HCT116 (cell line): Measurements from ENCODE around the gene FAM20C. TPM values are rescaled to one million over a fixed set of nuclear protein-coding genes. Genes with fewer than 3 reads are reported as not detected.

ENCODE experiments used
- ATAC-seq: fragments of 200-7000 bp; cut with Tn5 transposase; 2 replicates; pipeline ENCODE4 v1.9.1; 2020; ENCODE audit warnings: mild to moderate bottlenecking, moderate library complexity
- BruUV-seq: library from RNA; stranded (reverse); fragments of 400-500 nt; replicated peaks from 2 replicates; lab custom pipeline; 2021; lab: Mats Ljungman, UMichigan
- CTCF ChIA-PET: fragments of 300-600 bp; sonication (Branson Sonifier 250); formaldehyde crosslinking; loops from one replicate; lab custom pipeline; 2021; ENCODE audit warnings: antibody characterized with exemption; lab: Charles Lee
- POLR2A ChIA-PET: fragments of 300-600, 350-600 bp; sonication (Branson Sonifier 250); formaldehyde crosslinking; loops from one replicate; lab custom pipeline; 2021; ENCODE audit warnings: antibody characterized with exemption; lab: Charles Lee
- RAD21 ChIA-PET, 2 experiments: fragments of 300-600 bp; sonication (Branson Sonifier 250); formaldehyde crosslinking; loops; one replicate each; lab custom pipeline; 2023; ENCODE audit warnings: low total read pairs in 2 of 2; ENCODE audit not compliant: uncharacterized antibody in 2 of 2, unreplicated experiment in 2 of 2, low non-redundant PET in 1 of 2; lab: Charles Lee
- DNase-seq: peaks from one replicate; pipeline ENCODE4 v3.0.0-alpha.2; 2010; ENCODE audit warnings: low read depth, low spot score
- H2AFZ ChIP-seq: fragments of 200-600 bp; shearing (Covaris generic), sonication (generic); 2 replicates; pipeline ENCODE4 v1.6.1; 2017; ENCODE audit warnings: low read depth, mixed run types, mixed read lengths, antibody characterized with exemption, low read length; ENCODE audit not compliant: poor library complexity, severe bottlenecking
- H3K27ac ChIP-seq: 2 replicates; pipeline ENCODE4 v1.5.1; 2012; ENCODE audit warnings: low read depth, low read length
- H3K27me3 ChIP-seq: fragments of 200-600 bp; sonication (generic); 2 replicates; pipeline ENCODE4 v1.6.1; 2016; ENCODE audit warnings: mixed run types, low read length, mixed read lengths; ENCODE audit not compliant: insufficient read depth
- H3K36me3 ChIP-seq, 2 experiments: fragments of 200-500 bp in 1 of 2; fragments of 200-600 bp in 1 of 2; sonication (Bioruptor generic) in 1 of 2; sonication (generic) in 1 of 2; 2 replicates each; pipeline versions ENCODE4 v1.5.1 to v1.6.1; 2014 to 2016; ENCODE audit warnings: low read length in 2 of 2, inconsistent platforms in 1 of 2, mixed read lengths in 1 of 2, mixed run types in 1 of 2; ENCODE audit not compliant: insufficient read depth in 2 of 2, control insufficient read depth in 1 of 2
- H3K4me1 ChIP-seq, 2 experiments: fragments of 200-600 bp in 1 of 2; sonication (generic) in 1 of 2; 2 replicates each; pipeline versions ENCODE4 v1.5.1 to v1.6.1; 2012 to 2017; ENCODE audit warnings: low read length in 2 of 2, inconsistent platforms in 1 of 2, mild to moderate bottlenecking in 1 of 2, mixed read lengths in 1 of 2, mixed run types in 1 of 2, moderate library complexity in 1 of 2; ENCODE audit not compliant: insufficient read depth in 2 of 2, control insufficient read depth in 1 of 2
- H3K4me2 ChIP-seq: fragments of 200-600 bp; sonication (generic); 2 replicates; pipeline ENCODE4 v1.6.1; 2017; ENCODE audit warnings: mixed run types, low read length, mixed read lengths
- H3K4me3 ChIP-seq, 2 experiments: fragments of 200-600 bp in 1 of 2; sonication (generic) in 1 of 2; replicated peaks in 1 of 2; 2 replicates each; pipeline ENCODE4 v1.5.1; 2011 to 2016; ENCODE audit warnings: low read length in 2 of 2, control low read depth in 1 of 2, low read depth in 1 of 2, mild to moderate bottlenecking in 1 of 2, mixed read lengths in 1 of 2, mixed run types in 1 of 2
- H3K79me2 ChIP-seq: fragments of 200-600 bp; sonication (generic); 2 replicates; pipeline ENCODE4 v1.6.1; 2017; ENCODE audit warnings: mild to moderate bottlenecking, mixed run types, low read length, moderate library complexity, mixed read lengths; ENCODE audit not compliant: insufficient read depth
- H3K9ac ChIP-seq: fragments of 200-600 bp; sonication (generic); 2 replicates; pipeline ENCODE4 v1.6.1; 2016; ENCODE audit warnings: low read length, mixed read lengths
- H3K9me2 ChIP-seq: fragments of 200-600 bp; sonication (generic), shearing (Covaris generic); 2 replicates; pipeline ENCODE4 v1.6.1; 2017; ENCODE audit warnings: mixed run types, mild to moderate bottlenecking, moderate library complexity; ENCODE audit not compliant: insufficient read depth
- H3K9me3 ChIP-seq, 2 experiments: fragments of 200-500 bp in 1 of 2; fragments of 200-600 bp in 1 of 2; sonication (Bioruptor generic) in 1 of 2; sonication (generic) in 1 of 2; 2 replicates each; pipeline ENCODE4 v1.6.1; 2014 to 2017; ENCODE audit warnings: low read length in 2 of 2, mixed read lengths in 2 of 2, inconsistent platforms in 1 of 2, low read depth in 1 of 2, mild to moderate bottlenecking in 1 of 2, mixed run types in 1 of 2, moderate library complexity in 1 of 2; ENCODE audit not compliant: control insufficient read depth in 1 of 2, insufficient read depth in 1 of 2
- H4K20me1 ChIP-seq: fragments of 200-600 bp; sonication (generic), shearing (Covaris generic); 2 replicates; pipeline ENCODE4 v1.6.1; 2017; ENCODE audit warnings: mixed run types, mild to moderate bottlenecking, moderate library complexity; ENCODE audit not compliant: insufficient read depth
- CBX3 ChIP-seq: IDR thresholded peaks from 2 replicates; pipeline ENCODE4 v1.6.1; 2012; ENCODE audit warnings: low read depth
- CEBPB ChIP-seq: IDR thresholded peaks from 2 replicates; pipeline ENCODE4 v1.6.1; 2012; ENCODE audit warnings: low read depth
- ELF1 ChIP-seq: IDR thresholded peaks from 2 replicates; pipeline ENCODE4 v1.6.1; 2012; ENCODE audit warnings: low read depth, borderline replicate concordance
- EZH2phosphoT487 ChIP-seq: fragments of 200-600 bp; IDR thresholded peaks from 2 replicates; pipeline ENCODE4 v1.6.1; 2018; ENCODE audit warnings: antibody characterized with exemption, borderline replicate concordance
- FOSL1 ChIP-seq: IDR thresholded peaks from 2 replicates; pipeline ENCODE4 v1.6.1; 2012; ENCODE audit warnings: low read depth
- JUND ChIP-seq: IDR thresholded peaks from 2 replicates; pipeline ENCODE4 v1.6.1; 2012
- POLR2AphosphoS5 ChIP-seq: IDR thresholded peaks from 2 replicates; pipeline ENCODE4 v1.6.1; 2011; ENCODE audit warnings: mild to moderate bottlenecking, low read depth, low read length, moderate library complexity
- RAD21 ChIP-seq: IDR thresholded peaks from 2 replicates; pipeline ENCODE4 v1.6.1; 2012; ENCODE audit warnings: low read depth, mild to moderate bottlenecking
- SIN3A ChIP-seq: IDR thresholded peaks from 2 replicates; pipeline ENCODE4 v1.6.1; 2012; ENCODE audit warnings: low read depth
- SP1 ChIP-seq: IDR thresholded peaks from 2 replicates; pipeline ENCODE4 v1.6.1; 2012; ENCODE audit warnings: low read depth
- SRF ChIP-seq: IDR thresholded peaks from 2 replicates; pipeline ENCODE4 v1.6.1; 2012; ENCODE audit warnings: low read depth
- ZFX ChIP-seq: fragments of 450-650 bp; IDR thresholded peaks from 2 replicates; pipeline ENCODE4 v1.6.1; 2017
- ZNF274 ChIP-seq: fragments of 200-500 bp; sonication (Bioruptor generic); IDR thresholded peaks from 2 replicates; pipeline ENCODE4 v1.6.1; 2014; ENCODE audit warnings: mild to moderate bottlenecking, low read depth, low read length, inconsistent platforms
- intact Hi-C: fragments of 100-400 bp; cut with micrococcal nuclease; formaldehyde crosslinking; loops from 2 replicates; pipeline ENCODE4 v1.10.0; 2022
- total RNA-seq: library from RNA; stranded (reverse); gene quantifications from one replicate; pipeline ENCODE4 v1.2.1, GENCODE V29; 2021; ENCODE audit not compliant: unreplicated experiment
- TF ChIP-seq, protein P1 (sequence below): IDR thresholded peaks from 2 replicates; pipeline ENCODE4 v1.6.1; 2012; ENCODE audit warnings: low read depth

Gene FAM20C
- total RNA-seq, 1 experiment from 2014 or later = 27.1 TPM

- peaks cover 4% of the 10 kb centered on the region in 2 experiments; a peak in 2 of 4 replicates for H3K36me3 ChIP-seq
- DNase-seq (no peak), ATAC-seq (no peak)
- no peak for TF ChIP-seq SRF
- no peak for TF ChIP-seq FOSL1
- no peak for TF ChIP-seq CEBPB
- TF ChIP-seq ZNF274 = no peak
- TF ChIP-seq, protein P1, sequence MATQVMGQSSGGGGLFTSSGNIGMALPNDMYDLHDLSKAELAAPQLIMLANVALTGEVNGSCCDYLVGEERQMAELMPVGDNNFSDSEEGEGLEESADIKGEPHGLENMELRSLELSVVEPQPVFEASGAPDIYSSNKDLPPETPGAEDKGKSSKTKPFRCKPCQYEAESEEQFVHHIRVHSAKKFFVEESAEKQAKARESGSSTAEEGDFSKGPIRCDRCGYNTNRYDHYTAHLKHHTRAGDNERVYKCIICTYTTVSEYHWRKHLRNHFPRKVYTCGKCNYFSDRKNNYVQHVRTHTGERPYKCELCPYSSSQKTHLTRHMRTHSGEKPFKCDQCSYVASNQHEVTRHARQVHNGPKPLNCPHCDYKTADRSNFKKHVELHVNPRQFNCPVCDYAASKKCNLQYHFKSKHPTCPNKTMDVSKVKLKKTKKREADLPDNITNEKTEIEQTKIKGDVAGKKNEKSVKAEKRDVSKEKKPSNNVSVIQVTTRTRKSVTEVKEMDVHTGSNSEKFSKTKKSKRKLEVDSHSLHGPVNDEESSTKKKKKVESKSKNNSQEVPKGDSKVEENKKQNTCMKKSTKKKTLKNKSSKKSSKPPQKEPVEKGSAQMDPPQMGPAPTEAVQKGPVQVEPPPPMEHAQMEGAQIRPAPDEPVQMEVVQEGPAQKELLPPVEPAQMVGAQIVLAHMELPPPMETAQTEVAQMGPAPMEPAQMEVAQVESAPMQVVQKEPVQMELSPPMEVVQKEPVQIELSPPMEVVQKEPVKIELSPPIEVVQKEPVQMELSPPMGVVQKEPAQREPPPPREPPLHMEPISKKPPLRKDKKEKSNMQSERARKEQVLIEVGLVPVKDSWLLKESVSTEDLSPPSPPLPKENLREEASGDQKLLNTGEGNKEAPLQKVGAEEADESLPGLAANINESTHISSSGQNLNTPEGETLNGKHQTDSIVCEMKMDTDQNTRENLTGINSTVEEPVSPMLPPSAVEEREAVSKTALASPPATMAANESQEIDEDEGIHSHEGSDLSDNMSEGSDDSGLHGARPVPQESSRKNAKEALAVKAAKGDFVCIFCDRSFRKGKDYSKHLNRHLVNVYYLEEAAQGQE = no peak
- no peak for TF ChIP-seq ELF1
- TF ChIP-seq POLR2AphosphoS5 = no peak
- TF ChIP-seq SIN3A = no peak
- no peak for TF ChIP-seq RAD21
- TF ChIP-seq SP1 = no peak
- no peak for TF ChIP-seq ZFX
- TF ChIP-seq JUND = no peak
- TF ChIP-seq CBX3 = no peak
- TF ChIP-seq EZH2phosphoT487 = no peak
- TF ChIP-seq, all 23 proteins: peak for 0
- Histone ChIP-seq H3K4me1 (no peaks in the 10 kb centered on the region), H3K9me3 (peaks cover 5 to 6% of the 10 kb centered on the region in 2 experiments; a peak in 2 of 4 replicates), H3K4me2 (no peak overlapping the region), H3K9ac (no peak overlapping the region), H3K79me2 (no peaks in the 10 kb centered on the region; the same call in 1 of the 2 replicates), H3K27me3 (no peaks in the 10 kb centered on the region), H3K27ac (no peak overlapping the region), H2AFZ (no peak overlapping the region), H3K9me2 (no peaks in the 10 kb centered on the region), H4K20me1 (no peaks in the 10 kb centered on the region), H3K4me3 (no peak overlapping the region)
- POLR2A ChIA-PET = no interaction called here
- CTCF ChIA-PET = no interaction called here
- RAD21 ChIA-PET = no interaction called here
- intact Hi-C loops = no loop called here
- no TSS peak for BruUV-seq
Observed at GRCh38 chr7:207418-208129, 15.2 kb downstream of the FAM20C start.
